GM12873 (cell line): ENCODE measurements around the gene SLC25A44.

Experiments
- CTCF ChIP-seq: IDR thresholded peaks from 2 replicates; pipeline ENCODE4 v1.5.1; 2012; ENCODE audit warnings: low read depth, mild to moderate bottlenecking, moderate library complexity, low read length, control low read depth; ENCODE audit not compliant: insufficient read depth; ENCODE audit errors: missing control alignments

Gene SLC25A44

GRCh38 chr1:156244126-156244525, 50.2 kb downstream of the SLC25A44 start:
- TF ChIP-seq CTCF: no peak

GRCh38 chr1:156244712-156245111, 50.8 kb downstream of the SLC25A44 start:
- no peak for TF ChIP-seq CTCF

GRCh38 chr1:156245451-156246232, 51.7 kb downstream of the SLC25A44 start:
- no peak for TF ChIP-seq CTCF

GRCh38 chr1:156246241-156246780, 52.4 kb downstream of the SLC25A44 start:
- TF ChIP-seq CTCF: no peak

- TF ChIP-seq CTCF: no peak
Measured at GRCh38 chr1:156246781-156247459, 53.0 kb downstream of the SLC25A44 start.

- no peak for TF ChIP-seq CTCF
Measured at GRCh38 chr1:156247460-156248322, 53.8 kb downstream of the SLC25A44 start, which contains the start of gene PAQR6. Gene PAQR6, minus strand, starts transcription at chr1:156248056. Its CDS starts 1,325 bp downstream, at chr1:156246731.
